Myocyte (in vitro differentiated cells): ENCODE results near the gene CD320. TPM values are rescaled to one million over a fixed set of nuclear protein-coding genes. Genes with fewer than 3 reads are reported as not detected.
"Not testable (repeated sequence)": the region's sequence is repeated elsewhere in the genome, so short reads cannot be mapped to it uniquely, and the experiment has no call there.

Experiments
- DNase-seq: peaks from one replicate; pipeline ENCODE4 v3.0.0-alpha.2; 2012; ENCODE audit warnings: low read depth
- total RNA-seq: library from RNA; depleted of rRNA; stranded (reverse); fragments of >200 nt; gene quantifications from 2 replicates; pipeline ENCODE4 v1.2.3, GENCODE V29; 2014

The CD320 gene
- total RNA-seq, 1 donor from 2014 or later = 94.6 TPM

GRCh38 chr19:8333767-8334457 lies 25.8 kb upstream of the CD320 start:
- DNase-seq = no peak

- no peak for DNase-seq
These were observed 25.0 kb upstream of the CD320 start for GRCh38 chr19:8332976-8333766.

GRCh38 chr19:8331263-8331845 lies 23.2 kb upstream of the CD320 start:
- no peak for DNase-seq

- DNase-seq = no peak
These were observed 21.8 kb upstream of the CD320 start for GRCh38 chr19:8329996-8330395.

- no peak for DNase-seq
These were observed 17.3 kb upstream of the CD320 start for GRCh38 chr19:8325454-8325853.

GRCh38 chr19:8324186-8325050 lies 16.3 kb upstream of the CD320 start:
- DNase-seq = no peak

GRCh38 chr19:8323781-8324185 lies 15.6 kb upstream of the CD320 start:
- no peak for DNase-seq

GRCh38 chr19:8322638-8322997 lies 14.5 kb upstream of the CD320 start:
- no peak for DNase-seq

GRCh38 chr19:8321986-8322637 lies 14.0 kb upstream of the CD320 start:
- no peak for DNase-seq

GRCh38 chr19:8321067-8321985 lies 13.2 kb upstream of the CD320 start, which contains the start of the genes NDUFA7 and RPS28:
Gene NDUFA7 (minus strand): TSS chr19:8321375. CDS start chr19:8321358, 17 bp downstream.
Gene RPS28 (plus strand): TSS chr19:8321496. CDS start chr19:8321531, 35 bp downstream.
- DNase-seq = peak; percentile 95

- peak; percentile 13 for DNase-seq
These were observed 12.5 kb upstream of the CD320 start for GRCh38 chr19:8320564-8321066.

GRCh38 chr19:8319807-8320520 lies 11.8 kb upstream of the CD320 start:
- no peak for DNase-seq

GRCh38 chr19:8318835-8319234 lies 10.7 kb upstream of the CD320 start:
- DNase-seq = not testable (repeated sequence)

- no peak for DNase-seq
These were observed 8.4 kb upstream of the CD320 start for GRCh38 chr19:8316351-8317125.

GRCh38 chr19:8314981-8315640 lies 7.0 kb upstream of the CD320 start:
- not testable (repeated sequence) for DNase-seq

GRCh38 chr19:8311461-8312260 lies 3.5 kb upstream of the CD320 start:
- DNase-seq = no peak
